NCI-H748 treated with DMSO at 0.1 percent for 48 hours (cell line): Measurements from ENCODE around the gene C1GALT1C1L.
"Not testable (repeated sequence)": the region's sequence is repeated elsewhere in the genome, so short reads cannot be mapped to it uniquely, and the experiment has no call there.

Experiments
- DNase-seq: peaks from one replicate; lab custom pipeline; 2025; lab: John Stamatoyannopoulos, UW

C1GALT1C1L gene

GRCh38 chr2:43676322-43677050, at the start of gene C1GALT1C1L:
C1GALT1C1L (minus strand) TSS chr2:43676429; CDS start chr2:43676322, 107 bp downstream.
- DNase-seq: peak; percentile 13

- DNase-seq: no peak
Observed at GRCh38 chr2:43725711-43726246, 49.5 kb upstream of the C1GALT1C1L start.

GRCh38 chr2:43724728-43725526, 48.7 kb upstream of the C1GALT1C1L start:
- DNase-seq: no peak

GRCh38 chr2:43718530-43719124, 42.4 kb upstream of the C1GALT1C1L start:
- DNase-seq: no peak

GRCh38 chr2:43717322-43717721, 41.1 kb upstream of the C1GALT1C1L start:
- DNase-seq: no peak

- no peak for DNase-seq
Observed at GRCh38 chr2:43715300-43716098, 39.3 kb upstream of the C1GALT1C1L start.

GRCh38 chr2:43714164-43714563, 37.9 kb upstream of the C1GALT1C1L start:
- no peak for DNase-seq

- DNase-seq: no peak
Observed at GRCh38 chr2:43710866-43711265, 34.6 kb upstream of the C1GALT1C1L start.

- no peak for DNase-seq
Observed at GRCh38 chr2:43708891-43709290, 32.7 kb upstream of the C1GALT1C1L start.

- DNase-seq: no peak
Observed at GRCh38 chr2:43708178-43708577, 31.9 kb upstream of the C1GALT1C1L start.

- no peak for DNase-seq
Observed at GRCh38 chr2:43707255-43708015, 31.2 kb upstream of the C1GALT1C1L start.

GRCh38 chr2:43701111-43701510, 24.9 kb upstream of the C1GALT1C1L start:
- DNase-seq: no peak

GRCh38 chr2:43699761-43700160, 23.5 kb upstream of the C1GALT1C1L start:
- no peak for DNase-seq

GRCh38 chr2:43698140-43698539, 21.9 kb upstream of the C1GALT1C1L start:
- not testable (repeated sequence) for DNase-seq

GRCh38 chr2:43692428-43692994, 16.3 kb upstream of the C1GALT1C1L start:
- no peak for DNase-seq

GRCh38 chr2:43689999-43690398, 13.8 kb upstream of the C1GALT1C1L start:
- no peak for DNase-seq

- DNase-seq: no peak
Observed at GRCh38 chr2:43685357-43685756, 9.1 kb upstream of the C1GALT1C1L start.

GRCh38 chr2:43677783-43678182, 1.6 kb upstream of the C1GALT1C1L start:
- DNase-seq: not testable (repeated sequence)

GRCh38 chr2:43675646-43676321, 445 bp downstream of the C1GALT1C1L start:
- DNase-seq: no peak

- DNase-seq: no peak
Observed at GRCh38 chr2:43657241-43657640, 19.0 kb downstream of the C1GALT1C1L start.
